Measurements from ENCODE around the gene EMP3.
A peak's percentile ranks its signal among the peaks of the same experiment; 100 is the strongest.
"Not testable (repeated sequence)": the region's sequence is repeated elsewhere in the genome, so short reads cannot be mapped to it uniquely, and the experiment has no call there.

The EMP3 gene

DNA sequence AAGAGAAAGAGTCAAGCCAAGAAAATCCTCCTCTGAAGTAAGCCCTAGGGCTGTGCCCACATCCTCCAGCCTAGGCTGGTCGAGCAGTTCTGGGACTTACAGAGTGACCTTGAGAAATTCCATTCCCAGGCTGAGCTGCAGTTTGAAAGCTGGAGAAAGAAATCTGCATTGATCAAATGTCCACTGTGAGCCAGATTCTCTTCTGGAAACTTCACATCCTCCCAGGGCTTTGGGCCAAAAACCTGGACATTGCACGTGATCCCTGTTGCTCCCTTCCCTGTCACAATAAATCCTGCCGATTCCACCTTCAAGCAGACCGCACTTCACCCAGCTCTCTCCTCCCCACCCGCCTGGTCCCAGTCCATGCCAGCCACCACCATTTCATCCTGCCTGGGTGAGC, 22.7 kb downstream of the EMP3 start:
- no peak for DNase-seq (ENCODE audit: low read depth)

DNA sequence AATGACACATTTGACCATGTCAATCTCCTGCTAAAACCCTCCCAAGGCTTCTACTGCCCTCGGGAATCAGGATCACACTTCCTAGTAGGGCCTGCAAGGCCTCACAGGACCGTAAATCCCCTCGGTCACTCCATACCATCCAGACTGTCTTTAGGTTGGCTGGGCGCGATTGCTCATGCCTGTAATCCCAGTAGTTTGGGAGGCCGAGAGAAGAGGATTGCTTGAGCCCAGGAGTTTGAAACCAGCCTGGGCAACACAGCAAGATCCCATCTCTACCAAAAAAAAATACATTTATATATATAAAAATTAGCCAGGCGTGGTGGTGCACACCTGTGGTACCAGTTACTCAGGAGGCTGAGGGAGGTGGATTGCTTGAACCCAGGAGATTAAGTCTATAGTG, 23.4 kb downstream of the EMP3 start:
- no peak for DNase-seq (ENCODE audit: low read depth)

DNA sequence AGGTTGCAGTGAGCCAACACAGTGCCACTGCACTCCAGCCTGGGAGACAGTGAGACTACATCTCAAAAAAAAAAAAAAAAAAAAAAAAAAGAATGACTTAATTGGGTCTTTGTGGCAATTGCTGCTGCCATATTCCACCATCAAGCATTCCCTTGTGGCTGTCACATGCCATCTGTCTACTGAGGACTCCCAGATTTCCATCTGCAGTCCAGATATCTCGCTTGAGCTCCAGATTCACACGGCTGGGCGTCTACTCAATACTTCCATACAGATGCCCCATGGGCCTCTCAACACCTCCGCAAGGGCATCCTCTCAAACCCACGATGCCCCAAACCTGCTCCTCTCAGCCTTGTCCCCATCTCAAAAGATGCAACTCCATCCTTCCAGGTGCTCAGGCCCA, 25.5 kb downstream of the EMP3 start:
- no peak for DNase-seq (ENCODE audit: low read depth)

DNA sequence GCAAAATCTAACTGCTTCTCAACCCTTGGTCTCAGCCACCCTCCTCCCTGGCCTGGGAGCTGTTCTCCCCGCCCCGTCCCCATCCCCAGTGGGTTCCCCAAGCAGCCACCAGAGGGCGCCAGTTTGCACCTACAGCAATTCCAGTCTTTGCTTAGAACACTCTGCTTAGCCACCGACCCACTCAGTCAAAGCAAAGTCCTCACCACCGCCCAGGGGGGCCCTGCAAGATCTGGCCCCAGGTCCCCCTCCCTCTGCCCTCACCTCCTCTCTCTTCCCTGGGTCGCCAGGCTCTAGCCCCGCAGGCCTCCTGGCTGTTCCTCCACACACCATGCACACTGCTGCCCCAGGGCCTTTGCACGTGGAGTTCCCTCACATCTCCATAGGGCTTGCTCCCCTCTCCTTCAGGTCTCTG, 26.0 kb downstream of the EMP3 start:
- peak; percentile 56 for DNase-seq (ENCODE audit: low read depth)

DNA sequence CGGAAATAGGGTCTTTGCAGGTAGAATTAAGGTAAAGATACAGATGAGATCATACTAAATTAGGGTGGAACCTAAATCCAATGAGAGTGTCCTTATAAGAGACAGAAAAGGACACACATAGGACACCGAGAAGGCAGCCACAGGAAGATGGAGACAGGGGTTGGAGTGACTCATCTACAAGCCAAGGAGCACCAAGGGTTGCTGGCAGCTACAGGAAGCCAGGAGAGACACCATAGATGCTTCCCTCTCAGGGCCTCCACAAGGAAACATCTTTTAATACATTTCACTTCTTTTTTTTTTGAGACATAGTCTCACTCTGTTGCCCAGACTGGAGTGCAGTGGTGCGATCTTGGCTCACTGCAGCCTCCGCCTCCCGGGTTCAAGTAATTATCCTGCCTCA, 28.3 kb downstream of the EMP3 start:
- DNase-seq (ENCODE audit: low read depth): no peak

DNA sequence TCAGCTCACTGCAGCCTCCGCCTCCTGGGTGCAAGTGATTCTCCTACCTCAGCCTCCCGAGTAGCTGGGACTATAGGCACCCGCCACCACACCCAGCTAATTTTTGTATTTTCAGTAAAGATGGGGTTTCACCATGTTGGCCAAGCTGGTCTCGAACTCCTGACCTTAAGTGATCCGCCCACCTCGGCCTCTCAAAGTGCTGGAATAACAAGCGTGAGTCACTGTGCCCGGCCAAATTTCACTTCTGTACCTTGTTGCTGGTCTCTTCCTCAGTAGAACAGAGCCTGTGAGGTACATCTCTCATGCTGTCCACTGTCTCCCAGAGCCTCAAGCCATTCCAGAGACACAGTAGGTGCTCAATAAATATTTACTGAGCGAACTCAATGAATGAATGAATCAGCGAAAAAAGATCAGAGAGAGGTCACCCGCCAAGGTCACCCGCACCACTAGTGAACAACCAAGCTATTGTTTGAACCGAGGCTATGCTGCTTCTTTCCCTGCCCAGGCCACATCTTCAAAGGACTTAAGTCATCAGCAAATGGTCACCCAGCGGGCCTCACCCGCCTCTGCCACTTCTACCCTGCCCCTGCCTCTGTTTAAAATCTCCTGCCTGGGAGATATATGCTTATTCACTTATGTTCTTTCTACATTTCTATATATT, 29.1 kb downstream of the EMP3 start:
- DNase-seq (ENCODE audit: low read depth): peak; percentile 23

DNA sequence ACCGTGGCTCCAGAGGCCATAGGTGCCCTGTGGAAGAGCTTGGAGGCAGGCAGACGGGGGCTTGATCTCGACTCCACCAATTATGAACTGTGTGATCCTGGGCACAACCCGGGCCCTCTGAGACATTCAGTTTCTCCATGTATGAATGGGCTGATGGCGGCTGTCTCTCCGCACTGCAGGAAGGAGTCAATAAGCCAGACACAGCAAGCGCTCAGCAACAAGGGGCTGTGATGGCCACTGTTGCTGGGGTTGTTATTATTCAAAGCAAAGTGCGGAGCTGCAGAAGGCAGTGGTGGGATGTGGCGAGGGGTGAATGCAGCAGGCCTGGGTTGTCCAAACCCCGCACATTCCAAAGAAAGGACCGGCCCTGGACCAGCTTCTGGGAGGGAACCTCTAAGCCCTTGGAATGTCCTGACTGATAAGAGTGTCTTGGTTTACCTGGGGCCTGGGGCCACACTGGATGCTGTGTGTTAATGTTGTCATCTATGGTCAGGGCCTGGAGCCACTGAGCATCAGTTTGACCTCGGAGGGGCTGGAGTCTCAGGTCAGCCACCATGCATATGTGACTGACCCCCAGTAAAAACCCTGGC, 30.1 kb downstream of the EMP3 start:
- DNase-seq (ENCODE audit: low read depth): no peak

DNA sequence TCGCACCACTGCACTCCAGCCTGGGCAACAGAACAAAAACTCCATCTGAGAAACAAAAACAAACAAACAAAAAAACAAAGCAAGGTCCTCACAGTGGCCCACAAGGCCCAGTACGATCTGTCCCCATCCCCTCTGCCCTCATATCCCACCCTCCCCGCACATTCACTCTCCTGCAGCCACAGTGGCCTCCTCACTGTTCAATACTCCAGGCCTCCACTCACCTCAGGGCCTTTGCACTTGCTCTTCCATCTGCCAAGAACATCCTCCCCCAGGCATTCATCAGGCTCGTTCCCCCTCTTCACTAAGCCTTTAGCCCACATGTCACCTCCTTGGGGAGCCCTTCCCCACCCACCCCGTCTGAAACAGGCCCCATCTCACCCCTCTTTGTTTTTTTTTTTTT, 33.8 kb downstream of the EMP3 start:
- DNase-seq (ENCODE audit: low read depth): no peak

DNA sequence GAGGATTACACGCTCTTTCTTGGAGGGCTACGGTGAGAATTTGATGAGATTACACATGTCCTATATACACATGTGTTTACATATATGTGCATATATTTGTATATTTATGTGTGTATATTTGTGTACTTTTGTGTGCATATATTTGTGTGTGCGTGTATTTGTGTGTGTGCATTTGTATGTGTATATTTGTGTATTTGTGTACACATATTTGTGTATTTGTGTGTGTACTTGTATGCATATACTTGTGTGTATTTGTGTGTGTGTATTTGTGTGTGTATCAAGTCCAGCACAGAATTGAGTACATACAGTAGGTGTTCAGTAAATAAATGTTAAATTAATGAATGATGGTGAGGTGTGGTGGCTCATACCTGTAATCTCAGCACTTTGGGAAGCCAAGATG, 36.6 kb downstream of the EMP3 start:
- no peak for DNase-seq (ENCODE audit: low read depth)

DNA sequence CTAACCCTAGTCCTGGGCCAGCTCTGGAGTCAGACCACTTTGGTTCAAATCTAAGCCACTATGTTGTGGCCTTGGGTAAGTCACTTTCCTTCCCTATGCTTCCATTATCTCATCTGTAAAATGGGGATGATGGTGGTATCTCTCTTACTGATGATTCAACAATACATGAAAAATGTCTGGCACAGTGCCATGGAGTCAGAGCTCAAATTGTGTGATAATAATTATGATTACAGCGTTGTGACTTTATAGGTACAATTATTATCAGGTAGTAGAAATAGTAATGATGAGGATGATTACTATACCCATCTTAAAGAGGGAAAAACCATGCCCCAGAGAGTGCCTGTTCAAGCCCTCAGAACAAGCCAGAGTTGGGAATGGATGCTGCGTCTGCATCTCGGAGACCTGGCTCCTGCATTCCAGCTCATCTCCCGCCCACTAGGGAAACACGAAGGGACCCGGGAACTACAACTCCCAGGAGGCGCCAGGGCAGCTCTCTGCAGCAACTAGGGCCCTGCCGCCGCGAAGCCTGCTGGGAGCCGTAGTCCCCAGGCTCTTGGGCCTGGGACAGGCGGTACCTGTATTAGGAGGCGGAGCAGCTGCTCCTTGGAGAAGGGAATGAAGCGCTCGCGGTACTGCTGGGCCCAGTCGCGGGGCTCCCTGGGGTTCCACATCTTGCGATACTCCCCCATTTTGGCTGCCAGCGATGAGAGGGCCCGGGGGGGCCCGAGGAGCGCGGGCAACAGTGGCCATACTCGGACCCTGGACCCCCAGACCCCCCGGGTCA, 37.6 kb downstream of the EMP3 start:
- DNase-seq (ENCODE audit: low read depth): peak; percentile 97

DNA sequence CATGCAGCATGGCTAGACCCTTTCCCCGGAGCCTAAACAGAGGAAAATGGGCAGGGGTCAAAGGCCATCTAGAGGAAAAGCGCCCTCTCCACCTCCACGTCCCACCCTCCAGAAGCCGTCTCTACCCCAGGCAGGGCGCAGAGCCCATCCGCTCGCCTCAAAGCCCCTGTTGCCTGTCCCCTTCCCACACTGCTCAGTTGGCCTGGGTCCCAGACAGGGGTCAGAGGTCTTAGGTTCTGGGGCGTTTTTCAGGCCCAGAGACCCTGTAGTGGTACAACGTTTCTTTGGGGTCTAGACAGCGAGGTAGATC, 38.1 kb downstream of the EMP3 start:
- no peak for DNase-seq (ENCODE audit: low read depth)

DNA sequence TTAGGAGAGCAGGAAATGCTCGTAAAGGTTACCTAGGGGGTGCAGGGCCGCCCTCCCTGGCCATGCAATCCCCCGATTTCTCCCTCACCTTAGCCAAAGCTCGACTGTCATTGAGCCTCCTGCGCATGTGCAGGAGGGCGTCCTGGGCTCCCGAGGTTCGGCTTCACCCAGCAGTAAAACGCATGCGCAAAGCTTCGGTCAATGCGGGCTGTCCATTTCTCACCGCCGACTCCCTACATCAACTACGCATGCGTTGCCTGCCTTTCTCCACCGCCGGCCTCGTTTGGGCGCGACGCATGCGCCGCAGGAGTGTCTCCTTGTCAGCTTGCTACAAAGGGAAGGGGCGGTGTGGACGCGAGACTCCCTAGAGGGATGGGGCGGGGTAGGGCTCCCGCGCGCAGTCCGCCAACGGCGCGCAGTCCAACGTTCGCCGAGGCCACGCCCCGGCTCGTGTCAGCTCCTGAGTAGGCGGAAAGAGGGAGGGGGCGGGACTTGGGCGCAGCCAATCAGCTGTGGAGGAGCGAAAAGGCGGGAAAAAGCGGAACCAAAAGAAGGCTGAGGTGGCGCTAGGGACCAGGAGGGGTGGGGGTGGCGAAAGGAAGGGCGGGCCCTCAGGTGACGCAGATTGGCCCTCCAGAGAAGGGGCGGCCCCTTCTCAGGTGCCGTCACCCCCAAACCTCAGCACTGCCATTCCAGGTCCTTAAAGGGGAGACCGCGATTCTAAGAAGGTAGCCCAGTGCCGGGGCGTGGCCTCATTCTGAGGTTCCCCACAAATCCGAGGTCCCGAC, 38.7 kb downstream of the EMP3 start, which contains the start of the genes SYNGR4 and TMEM143:
SYNGR4 (plus strand) TSS at position 558 of the 788 bp plus-strand sequence. CDS start 1,476 bp downstream, outside the sequence.
TMEM143 (minus strand) TSS at position 131 of the 788 bp plus-strand sequence; CDS start at position 111, 20 bp downstream.
- DNase-seq (ENCODE audit: low read depth): peak; percentile 99

DNA sequence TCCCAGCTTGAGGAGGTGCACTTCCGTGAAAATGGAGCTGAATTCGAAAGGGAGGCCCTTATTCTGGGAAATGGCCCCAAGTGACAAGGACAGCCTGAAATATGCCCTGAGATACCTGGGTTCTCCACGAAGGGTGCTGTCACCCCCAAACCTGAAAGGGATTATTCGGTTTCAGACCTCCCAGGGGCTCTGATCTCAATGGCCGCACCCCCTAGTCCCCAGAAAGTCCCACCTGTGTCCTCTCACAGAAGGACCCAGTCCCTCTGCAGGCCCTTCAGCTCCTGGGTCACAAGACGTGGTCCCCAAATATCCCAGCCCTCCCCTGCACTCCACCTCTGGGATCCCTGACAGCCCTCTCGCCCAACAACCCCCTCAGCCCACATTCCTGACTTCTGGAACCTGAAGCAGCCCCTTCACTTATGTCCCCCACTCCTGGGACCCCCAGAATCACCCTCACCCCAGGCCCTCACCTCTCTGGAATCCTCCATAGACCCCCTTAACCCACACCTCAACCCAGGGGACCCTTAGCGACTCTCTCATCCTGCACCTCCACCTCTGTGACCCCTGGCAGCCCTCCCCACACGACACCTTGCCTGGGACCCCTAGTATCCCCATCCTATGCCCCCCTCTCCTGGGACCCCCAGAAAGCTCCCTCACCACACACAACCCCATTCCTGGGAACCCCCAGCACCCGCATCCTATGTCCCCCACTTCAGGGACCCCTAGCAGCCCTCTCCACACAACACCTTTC, 39.4 kb downstream of the EMP3 start:
- DNase-seq (ENCODE audit: low read depth): no peak

DNA sequence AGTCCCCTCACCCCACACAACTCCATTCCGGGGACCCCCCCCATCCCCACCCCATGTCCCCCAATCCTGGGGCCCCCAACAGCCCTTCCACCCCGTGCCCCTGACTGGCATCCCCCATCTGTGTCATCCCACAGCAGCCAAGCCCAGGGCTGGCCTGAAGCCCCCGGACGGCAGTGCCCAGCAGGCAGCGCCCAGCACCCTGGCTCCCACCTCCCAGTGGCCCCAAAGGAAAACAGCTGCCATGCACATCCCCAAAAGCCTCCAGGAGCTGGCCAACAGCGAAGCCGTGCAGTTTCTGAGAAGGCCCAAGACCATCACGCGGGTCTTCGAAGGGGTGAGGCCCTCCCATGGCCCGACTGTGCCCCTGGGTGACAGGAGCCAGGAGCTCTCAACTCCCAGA, 40.2 kb downstream of the EMP3 start:
- DNase-seq (ENCODE audit: low read depth): no peak

DNA sequence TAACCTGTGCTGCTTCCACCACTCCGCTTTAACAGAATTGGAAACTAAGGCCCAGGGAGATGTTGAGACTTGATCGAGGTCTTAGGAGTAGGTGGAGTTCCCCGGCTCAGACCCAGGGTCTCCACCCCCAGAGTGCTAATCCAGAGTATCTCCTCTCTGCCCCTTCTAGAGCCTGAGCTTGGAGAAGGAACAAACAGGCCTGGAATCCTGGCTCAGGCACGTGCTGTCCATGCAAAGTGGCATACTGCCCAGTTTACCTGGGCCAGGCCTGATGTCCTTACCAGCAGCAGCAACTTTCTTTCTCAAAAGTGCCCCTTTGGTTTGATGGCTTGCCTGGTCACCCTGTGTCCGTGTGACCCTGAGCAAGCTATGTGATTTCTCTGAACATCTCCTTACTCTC, 42.5 kb downstream of the EMP3 start:
- DNase-seq (ENCODE audit: low read depth): no peak

DNA sequence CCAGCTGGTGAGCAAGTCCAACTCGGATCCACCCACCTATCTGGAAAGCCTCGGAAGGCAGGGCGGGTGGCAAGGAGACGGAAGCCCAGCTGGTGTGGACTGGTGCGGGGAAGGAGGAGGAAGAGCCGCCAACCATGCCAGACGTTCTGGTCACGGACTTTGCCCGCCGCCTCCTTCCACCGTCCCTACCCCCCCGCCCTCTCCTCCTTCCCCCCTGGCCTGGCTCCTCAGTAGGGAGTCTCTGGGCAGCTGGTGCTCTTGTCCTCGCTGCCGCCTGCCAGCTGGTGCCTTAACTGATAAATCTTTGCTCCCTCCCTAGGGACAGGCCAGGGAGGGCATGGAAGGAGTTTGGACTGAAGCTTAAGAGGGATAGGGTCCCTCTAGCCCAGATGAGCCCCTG, 43.6 kb downstream of the EMP3 start:
- no peak for DNase-seq (ENCODE audit: low read depth)

DNA sequence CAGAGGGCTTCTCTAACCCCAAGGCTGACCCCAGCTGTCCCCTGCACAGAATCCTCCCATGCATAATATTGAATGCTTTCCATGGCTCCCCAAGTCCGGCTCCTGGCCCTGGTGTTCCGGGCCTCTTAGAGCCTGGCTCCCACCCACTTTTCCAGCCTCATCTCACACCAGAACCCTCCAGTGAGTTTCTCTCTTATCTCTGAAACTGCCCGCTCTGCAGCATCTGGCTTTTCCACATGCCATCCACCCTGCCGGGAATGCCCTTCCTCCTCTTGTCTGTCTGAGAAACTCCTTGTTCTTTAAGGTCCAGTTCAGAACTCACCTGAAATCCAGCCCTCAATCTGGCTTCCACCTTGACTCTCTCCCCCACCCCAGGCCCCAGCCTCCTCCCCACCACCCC, 45.6 kb downstream of the EMP3 start:
- no peak for DNase-seq (ENCODE audit: low read depth)

DNA sequence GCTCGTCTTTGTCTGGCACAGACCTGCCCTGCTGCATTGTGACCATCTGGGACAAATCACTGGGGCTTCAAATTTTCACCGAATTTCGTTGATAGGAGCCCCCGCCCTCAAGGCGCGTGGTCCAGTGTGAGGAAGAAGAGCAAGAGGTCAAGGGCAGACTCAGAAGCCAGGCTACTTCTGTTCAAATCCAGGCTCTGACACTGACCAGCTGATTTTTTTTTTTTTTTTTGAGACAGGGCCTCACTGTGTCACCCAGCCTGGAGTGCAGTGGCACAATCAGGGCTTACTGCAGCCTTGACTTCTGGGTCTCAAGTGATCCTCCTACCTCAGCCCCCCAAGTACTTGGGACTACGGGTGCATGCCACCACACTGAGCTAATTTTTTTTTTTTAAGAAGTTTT, 46.0 kb downstream of the EMP3 start:
- no peak for DNase-seq (ENCODE audit: low read depth)

DNA sequence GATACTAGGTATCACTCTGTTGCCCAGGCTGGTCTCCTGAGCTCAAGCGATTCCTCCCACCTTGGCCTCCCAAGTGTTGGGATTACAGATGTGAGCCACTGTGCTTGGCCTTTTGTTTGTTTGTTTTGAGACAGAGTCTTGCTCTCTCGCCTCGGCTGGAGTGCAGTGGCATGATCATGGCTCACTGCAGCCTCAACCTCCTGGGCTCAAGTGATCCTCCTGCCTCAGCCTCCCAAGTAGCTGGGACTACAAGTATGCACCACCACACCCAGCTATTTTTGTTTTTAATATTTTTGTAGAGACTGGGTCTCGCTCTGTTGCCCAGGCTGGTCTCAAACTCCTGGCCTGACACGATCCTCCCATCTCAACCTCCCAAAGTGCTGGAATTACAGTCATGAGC, 46.4 kb downstream of the EMP3 start:
- DNase-seq (ENCODE audit: low read depth): not testable (repeated sequence)

DNA sequence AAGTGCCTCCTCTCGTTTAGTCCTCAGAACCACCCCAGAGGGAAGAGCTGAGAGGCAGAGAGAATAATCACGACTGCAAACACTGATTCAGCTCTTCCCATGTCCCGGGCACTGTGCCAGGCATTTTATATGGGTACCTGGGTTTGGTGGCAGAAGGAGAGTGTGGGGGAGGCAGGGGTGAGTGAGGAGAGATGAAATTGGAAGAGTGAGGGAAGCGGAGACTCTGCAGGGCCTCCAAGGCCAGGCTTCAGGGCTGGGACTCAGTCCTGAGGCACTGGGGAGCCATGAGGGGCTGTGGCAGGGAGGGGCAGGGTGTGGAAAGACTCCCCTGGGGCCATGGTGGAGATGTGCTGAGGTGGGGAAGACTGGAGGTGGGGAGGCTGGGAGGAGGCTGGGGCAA, 47.6 kb downstream of the EMP3 start:
- DNase-seq (ENCODE audit: low read depth): no peak

DNA sequence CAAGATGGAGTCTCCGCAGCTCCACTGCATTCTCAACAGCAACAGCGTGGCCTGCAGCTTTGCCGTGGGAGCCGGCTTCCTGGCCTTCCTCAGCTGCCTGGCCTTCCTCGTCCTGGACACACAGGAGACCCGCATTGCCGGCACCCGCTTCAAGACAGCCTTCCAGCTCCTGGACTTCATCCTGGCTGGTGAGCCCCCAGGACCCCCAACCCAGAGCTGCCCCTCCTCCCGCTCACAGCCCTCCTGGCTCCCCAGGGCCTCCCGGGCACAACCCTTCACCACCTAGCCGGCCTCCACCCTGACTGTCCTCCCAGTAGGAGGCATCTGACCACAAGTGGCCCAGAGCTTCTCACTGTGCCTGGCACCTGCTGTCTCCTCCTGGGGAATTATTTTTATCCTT, 48.2 kb downstream of the EMP3 start:
- DNase-seq (ENCODE audit: low read depth): no peak

DNA sequence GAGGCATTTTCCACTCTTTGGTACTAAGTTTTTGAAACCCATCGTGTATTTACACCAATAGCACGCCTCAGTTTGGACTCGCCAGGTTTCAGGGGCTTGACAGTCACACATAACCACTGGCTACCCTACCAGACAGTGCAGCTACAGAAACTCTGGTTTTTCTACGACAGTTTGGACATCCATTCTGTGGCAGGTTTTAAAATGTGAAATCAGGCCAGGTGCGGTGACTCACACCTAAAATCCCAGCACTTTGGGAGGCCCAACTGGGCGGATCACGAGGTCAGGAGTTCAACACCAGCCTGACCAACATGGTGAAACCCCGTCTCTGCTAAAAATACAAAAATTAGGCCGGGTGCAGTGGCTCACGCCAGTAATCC, 52.8 kb downstream of the EMP3 start:
- DNase-seq (ENCODE audit: low read depth): no peak
